IPS-18c (cell line): Measurements from ENCODE around the gene TOM1L2.

ENCODE experiments used
- H3K4me3 ChIP-seq: 2 replicates; pipeline ENCODE4 v1.7.0; 2013; ENCODE audit warnings: low read depth, mild to moderate bottlenecking, low read length, moderate library complexity; ENCODE audit not compliant: insufficient read depth
- H3K9me3 ChIP-seq: one replicate; pipeline ENCODE4 v1.6.1; 2013; ENCODE audit warnings: mild to moderate bottlenecking, low read length, moderate library complexity; ENCODE audit not compliant: control insufficient read depth, insufficient read depth

The TOM1L2 gene

GRCh38 chr17:17859909-17860765 lies 112.1 kb downstream of the TOM1L2 start:
- H3K9me3 ChIP-seq = no peaks in the 10 kb centered on the region
- H3K4me3 ChIP-seq = no peak overlapping the region

GRCh38 chr17:17857496-17857895 lies 114.7 kb downstream of the TOM1L2 start:
- Histone ChIP-seq H3K4me3 (no peak overlapping the region), H3K9me3 (no peaks in the 10 kb centered on the region)

- H3K9me3 ChIP-seq = no peaks in the 10 kb centered on the region
- no peak overlapping the region for H3K4me3 ChIP-seq
These were observed 115.8 kb downstream of the TOM1L2 start for GRCh38 chr17:17856386-17856785.

GRCh38 chr17:17855976-17856375 lies 116.2 kb downstream of the TOM1L2 start:
- H3K4me3 ChIP-seq = no peak overlapping the region
- no peaks in the 10 kb centered on the region for H3K9me3 ChIP-seq

- Histone ChIP-seq H3K9me3 (no peaks in the 10 kb centered on the region), H3K4me3 (no peak overlapping the region)
These were observed 118.3 kb downstream of the TOM1L2 start for GRCh38 chr17:17853811-17854447.

- no peaks in the 10 kb centered on the region for H3K9me3 ChIP-seq
These were observed 119.3 kb downstream of the TOM1L2 start for GRCh38 chr17:17852930-17853329.

GRCh38 chr17:17851103-17852002 lies 120.8 kb downstream of the TOM1L2 start:
- Histone ChIP-seq H3K4me3 (no peak overlapping the region), H3K9me3 (no peaks in the 10 kb centered on the region)

More at GRCh38 chr17:17852930-17853329, 119.3 kb downstream of the TOM1L2 start:
- H3K4me3 ChIP-seq = no peak overlapping the region

- Histone ChIP-seq H3K9me3 (no peaks in the 10 kb centered on the region), H3K4me3 (no peak overlapping the region)
These were observed 122.3 kb downstream of the TOM1L2 start for GRCh38 chr17:17849845-17850373.

- Histone ChIP-seq H3K9me3 (no peaks in the 10 kb centered on the region), H3K4me3 (no peak overlapping the region)
These were observed 122.9 kb downstream of the TOM1L2 start for GRCh38 chr17:17849147-17849820.

- Histone ChIP-seq H3K4me3 (no peak overlapping the region), H3K9me3 (no peaks in the 10 kb centered on the region)
These were observed 123.7 kb downstream of the TOM1L2 start for GRCh38 chr17:17848311-17849082.

GRCh38 chr17:17847726-17848125 lies 124.5 kb downstream of the TOM1L2 start:
- no peak overlapping the region for H3K4me3 ChIP-seq
- H3K9me3 ChIP-seq = no peaks in the 10 kb centered on the region

GRCh38 chr17:17847118-17847689 lies 125.0 kb downstream of the TOM1L2 start:
- no peak overlapping the region for H3K4me3 ChIP-seq
- H3K9me3 ChIP-seq = no peaks in the 10 kb centered on the region

- Histone ChIP-seq H3K4me3 (no peak overlapping the region), H3K9me3 (no peaks in the 10 kb centered on the region)
These were observed 125.6 kb downstream of the TOM1L2 start for GRCh38 chr17:17846645-17847044.

- Histone ChIP-seq H3K9me3 (no peaks in the 10 kb centered on the region), H3K4me3 (no peak overlapping the region)
These were observed 126.2 kb downstream of the TOM1L2 start for GRCh38 chr17:17846003-17846402.

GRCh38 chr17:17845046-17845775 lies 127.0 kb downstream of the TOM1L2 start:
- H3K4me3 ChIP-seq = no peak overlapping the region

More at GRCh38 chr17:17845046-17845775, 127.0 kb downstream of the TOM1L2 start:
- no peaks in the 10 kb centered on the region for H3K9me3 ChIP-seq
